Body of pancreas (tissue), 4 donors: ENCODE measurements around the gene ELAVL2. TPM values are rescaled to one million over a fixed set of nuclear protein-coding genes. Genes with fewer than 3 reads are reported as not detected.

Experiments used
- ATAC-seq: fragments of 150-250 bp; one replicate; pipeline ENCODE4 v1.9.1; 2016
- DNase-seq, 4 donors: peaks; one replicate each; pipeline ENCODE4 v3.0.0-alpha.2; 2019
- H3K27ac ChIP-seq, 4 donors: fragments of 200-600 bp; sonication (generic); 1 replicate in 3 of 4; 2 replicates in 1 of 4; pipeline versions ENCODE4 v1.5.1 to v1.6.1; 2016 to 2019; ENCODE audit warnings: mild to moderate bottlenecking in 1 of 4, mixed read lengths in 1 of 4, moderate library complexity in 1 of 4
- H3K27me3 ChIP-seq, 2 donors: fragments of 200-600 bp; sonication (generic); one replicate each; pipeline ENCODE4 v1.6.0; 2016; ENCODE audit warnings: mild to moderate bottlenecking in 1 of 2
- H3K36me3 ChIP-seq, 2 donors: fragments of 200-600 bp; sonication (generic); replicated peaks in 1 of 2; 2 replicates each; pipeline ENCODE4 v1.5.1; 2016; ENCODE audit warnings: low read depth in 2 of 2; ENCODE audit not compliant: insufficient read depth in 1 of 2
- H3K4me1 ChIP-seq: fragments of 200-600 bp; sonication (generic); one replicate; pipeline ENCODE4 v1.6.0; 2016
- H3K4me3 ChIP-seq, 2 donors: fragments of 200-600 bp; sonication (generic); 1 replicate in 1 of 2; 2 replicates in 1 of 2; pipeline ENCODE4 v1.5.1; 2016 to 2019
- H3K9me3 ChIP-seq, 3 donors: fragments of 200-600 bp; sonication (generic); 1 replicate in 2 of 3; 2 replicates in 1 of 3; pipeline ENCODE4 v1.5.1; 2016
- CTCF ChIP-seq, 7 experiments: fragments of 450-650 bp in 4 of 7; fragments of 200-600 bp in 3 of 7; sonication (generic) in 3 of 7; IDR thresholded peaks; one replicate each; pipeline ENCODE4 v1.5.1; 2016 to 2019; ENCODE audit warnings: antibody characterized with exemption in 7 of 7
- POLR2A ChIP-seq, 3 donors: fragments of 450-650 bp; IDR thresholded peaks; one replicate each; pipeline ENCODE4 v1.6.1; 2016; ENCODE audit warnings: antibody characterized with exemption in 3 of 3, mild to moderate bottlenecking in 2 of 3
- WGBS, 2 donors: methylation state at CpG; one replicate each; pipeline ENCODE4 v1.1.5; 2017; 5-methylcytosine and 5-hydroxymethylcytosine counted together
- intact Hi-C: fragments of 100-400 bp; cut with DNase I; formaldehyde crosslinking; loops from one replicate; pipeline ENCODE4 v1.15.1; 2023
- total RNA-seq, 2 donors: library from RNA; depleted of rRNA; stranded (reverse); fragments of >200 nt; gene quantifications; one replicate each; pipeline ENCODE4 v1.1.0, GENCODE V29; 2016

Gene ELAVL2
- total RNA-seq, 2 donors from 2014 or later: not detected

DNA sequence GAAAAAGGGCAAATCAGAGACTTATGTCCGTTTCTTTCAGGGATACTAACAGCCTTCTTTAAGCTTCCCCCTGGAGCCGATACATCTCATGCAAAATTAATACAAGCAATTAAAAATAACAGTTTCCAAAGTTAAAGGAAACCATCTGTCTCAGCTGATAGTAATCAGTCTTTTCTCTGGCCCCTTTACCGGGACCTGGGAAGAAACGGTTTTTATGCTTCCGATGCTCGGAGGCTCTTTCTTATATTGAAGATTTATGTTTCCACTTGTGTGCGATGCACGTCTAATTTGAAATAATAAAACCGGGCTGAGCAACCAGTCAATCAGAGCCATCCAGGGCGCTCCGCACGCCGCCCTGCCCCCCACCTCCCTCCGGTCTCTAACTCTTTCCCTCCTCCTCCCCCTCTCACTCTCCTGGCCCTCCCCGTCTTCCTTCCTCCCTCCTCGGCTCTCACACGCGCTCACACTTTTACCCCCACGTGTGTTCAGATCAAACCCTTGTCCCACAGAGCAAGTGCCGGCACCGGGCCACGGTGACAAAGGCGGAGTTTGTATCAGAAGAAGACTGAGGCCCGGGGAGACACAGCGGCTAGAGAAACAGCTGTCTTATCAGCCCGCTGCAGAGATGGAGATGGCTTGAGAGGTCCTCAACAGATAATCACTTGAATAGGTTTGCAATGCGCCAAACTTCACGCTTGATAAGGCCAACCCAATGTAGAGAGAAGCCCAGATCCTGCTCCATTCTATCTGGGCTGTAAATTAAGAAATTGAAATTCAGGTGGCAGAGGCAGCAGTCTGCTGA lies 5.1 kb upstream of the ELAVL2 start:
- H3K4me3 ChIP-seq: no peak overlapping the region
- intact Hi-C loops: no loop called here
- peaks cover 0 to 19% of the 10 kb centered on the region in 2 donors for H3K27me3 ChIP-seq
- no peak for DNase-seq
- ATAC-seq: no peak
- H3K36me3 ChIP-seq: no peaks in the 10 kb centered on the region
- H3K27ac ChIP-seq: no peak overlapping the region
- no peaks in the 10 kb centered on the region for H3K4me1 ChIP-seq
- 2 to 3% methylated on average over 28 of the region's 28 CpGs for WGBS, 2 donors
- no peaks in the 10 kb centered on the region for H3K9me3 ChIP-seq
- TF ChIP-seq POLR2A (IDR thresholded peaks at IDR 0.05) (no peak), CTCF (IDR thresholded peaks at IDR 0.05) (no peak)

DNA sequence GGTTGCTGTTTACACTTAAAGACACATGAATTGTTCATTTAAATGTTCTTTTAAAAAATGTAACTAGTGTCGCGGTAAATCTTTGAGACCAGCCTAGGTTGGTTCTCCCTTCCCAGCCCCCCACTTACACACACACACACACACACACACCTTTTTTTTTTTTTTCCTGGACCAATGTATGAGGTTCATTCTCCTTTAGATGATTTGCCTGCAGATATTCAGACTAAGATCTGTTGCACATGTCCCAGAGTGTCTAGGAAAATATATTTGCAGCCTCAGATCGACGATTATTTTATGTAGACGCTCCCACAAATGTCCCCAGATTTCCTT lies 4.4 kb upstream of the ELAVL2 start:
- Histone ChIP-seq H3K4me1 (peaks cover under 1% of the 10 kb centered on the region), H3K9me3 (no peaks in the 10 kb centered on the region), H3K36me3 (no peaks in the 10 kb centered on the region), H3K27ac (no peak overlapping the region), H3K4me3 (no peak overlapping the region), H3K27me3 (peaks cover 0 to 19% of the 10 kb centered on the region in 2 donors)
- intact Hi-C loops: no loop called here
- DNase-seq: no peak
- no peak for TF ChIP-seq POLR2A (IDR thresholded peaks at IDR 0.05)
- 6 to 14% methylated on average over 5 of the region's 5 CpGs for WGBS, 2 donors
- ATAC-seq: no peak

DNA sequence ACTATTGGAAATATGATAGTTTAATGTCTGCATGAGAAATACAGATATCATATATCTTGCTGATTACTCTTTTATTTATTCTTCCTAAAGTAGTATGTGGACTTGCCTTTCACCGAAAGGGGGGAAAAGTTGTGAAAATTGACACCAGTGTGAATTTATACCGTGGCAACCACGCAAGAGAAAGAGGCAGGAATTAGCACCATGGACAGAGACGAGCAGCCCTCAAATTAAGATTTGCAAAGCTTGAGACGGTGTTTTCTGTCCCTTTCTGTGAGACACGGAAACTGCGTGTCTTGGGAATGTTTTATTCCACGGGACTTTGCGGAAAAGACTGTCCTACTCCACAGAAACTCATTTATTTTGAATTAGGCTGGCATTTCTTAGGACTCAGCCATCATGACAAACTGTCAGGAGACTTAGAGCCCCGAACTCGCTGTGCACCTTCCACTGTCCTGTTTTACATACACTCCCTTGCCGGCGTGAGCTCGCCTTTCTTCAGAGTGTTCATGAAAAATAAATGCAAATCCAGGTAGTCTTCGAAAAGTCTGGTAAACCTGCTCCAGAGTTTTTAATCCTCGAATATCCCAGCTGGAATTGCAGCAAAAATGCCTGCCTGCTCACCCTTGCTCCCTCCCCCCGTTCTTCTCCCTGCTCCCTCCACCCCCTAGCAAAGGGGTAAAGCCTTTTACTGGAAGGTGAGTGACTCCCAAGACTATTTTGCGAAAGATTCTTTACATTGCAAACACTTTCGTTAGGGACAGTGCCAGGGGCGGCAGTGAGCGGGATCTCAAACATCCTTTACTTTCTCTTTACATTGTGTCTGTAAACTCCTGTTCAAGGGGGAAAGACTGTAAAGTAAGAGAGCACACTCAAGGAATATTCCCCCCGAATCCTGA lies 3.8 kb upstream of the ELAVL2 start:
- H3K4me1 ChIP-seq: peaks cover 7% of the 10 kb centered on the region
- TF ChIP-seq CTCF (IDR thresholded peaks at IDR 0.05) (no peak), POLR2A (IDR thresholded peaks at IDR 0.05) (no peak)
- no peak for ATAC-seq
- no peak overlapping the region for H3K4me3 ChIP-seq
- H3K27ac ChIP-seq: no peak overlapping the region
- WGBS, 2 donors: 3% methylated on average over 22 of the region's 22 CpGs
- intact Hi-C loops: no loop called here
- DNase-seq: no peak
- H3K9me3 ChIP-seq: no peaks in the 10 kb centered on the region
- no peaks in the 10 kb centered on the region for H3K36me3 ChIP-seq
- H3K27me3 ChIP-seq: peaks cover 0 to 19% of the 10 kb centered on the region in 2 donors

- intact Hi-C loops: no loop called here
- no peaks in the 10 kb centered on the region for H3K9me3 ChIP-seq
- 2 to 3% methylated on average over 12 of the region's 12 CpGs for WGBS, 2 donors
- H3K27ac ChIP-seq: no peak overlapping the region
- peaks cover 0 to 31% of the 10 kb centered on the region in 2 donors for H3K27me3 ChIP-seq
- TF ChIP-seq POLR2A (IDR thresholded peaks at IDR 0.05): no peak
- no peak for TF ChIP-seq CTCF (IDR thresholded peaks at IDR 0.05)
- DNase-seq: no peak
- peaks cover 35% of the 10 kb centered on the region for H3K4me1 ChIP-seq
- H3K36me3 ChIP-seq: no peaks in the 10 kb centered on the region
- ATAC-seq: no peak
- peak overlapping the region in 1 of 2 donors; percentile 15 for H3K4me3 ChIP-seq
These were observed 340 bp downstream of the ELAVL2 start for GRCh38 chr9:23825700-23826099.

- WGBS, 2 donors: 2 to 3% methylated on average over 15 to 25 of the region's 25 CpGs
- no peaks in the 10 kb centered on the region for H3K9me3 ChIP-seq
- H3K4me1 ChIP-seq: peaks cover 37% of the 10 kb centered on the region
- peak overlapping the region in 1 of 2 donors; percentile 15 for H3K4me3 ChIP-seq
- no peak for TF ChIP-seq POLR2A (IDR thresholded peaks at IDR 0.05)
- TF ChIP-seq CTCF (IDR thresholded peaks at IDR 0.05): no peak
- DNase-seq (peak in 1 of 4 donors; percentile 19), ATAC-seq (no peak)
- intact Hi-C loops: no loop called here
- H3K36me3 ChIP-seq: no peaks in the 10 kb centered on the region
- H3K27me3 ChIP-seq: peaks cover 0 to 34% of the 10 kb centered on the region in 2 donors
- H3K27ac ChIP-seq: no peak overlapping the region
These were observed 1.0 kb downstream of the ELAVL2 start for GRCh38 chr9:23824830-23825591.
